H9 (cell line): ENCODE results near the gene ANKMY2. TPM values are rescaled to one million over a fixed set of nuclear protein-coding genes. Genes with fewer than 3 reads are reported as not detected.

ENCODE experiments used
- DNase-seq: peaks from one replicate; pipeline ENCODE4 v3.0.0-alpha.2; 2017
- H2AFZ ChIP-seq: one replicate; pipeline ENCODE4 v1.6.1; 2013; ENCODE audit warnings: mild to moderate bottlenecking, low read length, control low read depth, moderate library complexity
- H2AK5ac ChIP-seq: 2 replicates; pipeline ENCODE4 v1.6.1; 2013; ENCODE audit warnings: low read length, control low read depth, mixed read lengths; ENCODE audit not compliant: insufficient read length
- H2BK120ac ChIP-seq: one replicate; pipeline ENCODE4 v1.6.1; 2013; ENCODE audit warnings: low read depth, mild to moderate bottlenecking, low read length, control low read depth, inconsistent platforms; ENCODE audit not compliant: poor library complexity, severe bottlenecking
- H2BK12ac ChIP-seq: 2 replicates; pipeline ENCODE4 v1.6.1; 2013; ENCODE audit warnings: low read length, control low read depth, mixed read lengths, low read depth; ENCODE audit not compliant: insufficient read length
- H2BK15ac ChIP-seq: 2 replicates; pipeline ENCODE4 v1.6.1; 2013; ENCODE audit warnings: low read depth, low read length, control low read depth
- H2BK20ac ChIP-seq: one replicate; pipeline ENCODE4 v1.6.1; 2013; ENCODE audit warnings: low read depth, mild to moderate bottlenecking, low read length, control low read depth, inconsistent platforms; ENCODE audit not compliant: poor library complexity, severe bottlenecking
- H2BK5ac ChIP-seq: 2 replicates; pipeline ENCODE4 v1.6.1; 2013; ENCODE audit warnings: low read length, control low read depth, mixed read lengths; ENCODE audit not compliant: insufficient read length
- H3K14ac ChIP-seq: 2 replicates; pipeline ENCODE4 v1.6.1; 2013; ENCODE audit warnings: low read length, control low read depth; ENCODE audit not compliant: insufficient read depth
- H3K18ac ChIP-seq: 2 replicates; pipeline ENCODE4 v1.6.1; 2013; ENCODE audit warnings: low read depth, mild to moderate bottlenecking, mixed read lengths, low read length, control low read depth; ENCODE audit not compliant: insufficient read length
- H3K23ac ChIP-seq: 2 replicates; pipeline ENCODE4 v1.6.1; 2013; ENCODE audit warnings: low read length, control low read depth, mixed read lengths, low read depth; ENCODE audit not compliant: insufficient read length
- H3K23me2 ChIP-seq: 2 replicates; pipeline ENCODE4 v1.6.1; 2013; ENCODE audit warnings: low read depth, mild to moderate bottlenecking, mixed read lengths, low read length, control low read depth; ENCODE audit not compliant: insufficient read length, poor library complexity, severe bottlenecking
- H3K27ac ChIP-seq: 2 replicates; pipeline ENCODE4 v1.5.1; 2013; ENCODE audit warnings: low read length, control low read depth, mixed read lengths, low read depth; ENCODE audit not compliant: insufficient read length
- H3K27me3 ChIP-seq: 2 replicates; pipeline ENCODE4 v1.6.1; 2013; ENCODE audit warnings: low read length, control low read depth, inconsistent platforms; ENCODE audit not compliant: insufficient read depth
- H3K4ac ChIP-seq: 2 replicates; pipeline ENCODE4 v1.6.1; 2013; ENCODE audit warnings: low read depth, mild to moderate bottlenecking, control low read depth, inconsistent platforms, low read length, moderate library complexity
- H3K4me1 ChIP-seq: 2 replicates; pipeline ENCODE4 v1.6.1; 2013; ENCODE audit warnings: low read length, control low read depth, inconsistent platforms; ENCODE audit not compliant: insufficient read depth
- H3K4me2 ChIP-seq: 2 replicates; pipeline ENCODE4 v1.6.1; 2013; ENCODE audit warnings: low read length, control low read depth, mixed read lengths; ENCODE audit not compliant: insufficient read length, insufficient read depth
- H3K56ac ChIP-seq: 2 replicates; pipeline ENCODE4 v1.6.1; 2013; ENCODE audit warnings: low read depth, mild to moderate bottlenecking, mixed read lengths, low read length, control low read depth; ENCODE audit not compliant: insufficient read length
- H3K79me1 ChIP-seq: 2 replicates; pipeline ENCODE4 v1.6.1; 2013; ENCODE audit warnings: low read depth, mild to moderate bottlenecking, moderate library complexity, low read length, control low read depth, inconsistent platforms; ENCODE audit not compliant: insufficient read depth, poor library complexity, severe bottlenecking
- H3K79me2 ChIP-seq: 2 replicates; pipeline ENCODE4 v1.6.1; 2013; ENCODE audit warnings: low read length, control low read depth, inconsistent platforms; ENCODE audit not compliant: insufficient read depth
- H3K9ac ChIP-seq: 2 replicates; pipeline ENCODE4 v1.6.1; 2013; ENCODE audit warnings: low read length, control low read depth, mixed read lengths; ENCODE audit not compliant: insufficient read length; ENCODE audit errors: extremely low read depth
- H3K9me3 ChIP-seq: one replicate; pipeline ENCODE4 v1.6.1; 2013; ENCODE audit warnings: low read depth, low read length, inconsistent platforms; ENCODE audit not compliant: control insufficient read depth
- H3T11ph ChIP-seq: one replicate; pipeline ENCODE4 v1.6.1; 2013; ENCODE audit warnings: mild to moderate bottlenecking, low read length, control low read depth, inconsistent platforms
- H4K20me1 ChIP-seq: one replicate; pipeline ENCODE4 v1.6.1; 2013; ENCODE audit not compliant: control insufficient read depth, insufficient read length, insufficient read depth
- H4K5ac ChIP-seq: 2 replicates; pipeline ENCODE4 v1.6.1; 2013; ENCODE audit warnings: low read depth, mild to moderate bottlenecking, mixed read lengths, low read length, control low read depth; ENCODE audit not compliant: insufficient read length
- H4K8ac ChIP-seq: replicated peaks from 2 replicates; pipeline ENCODE4 v1.6.1; 2013; ENCODE audit warnings: low read length, control low read depth, mixed read lengths, low read depth; ENCODE audit not compliant: insufficient read length
- H4K91ac ChIP-seq: 2 replicates; pipeline ENCODE4 v1.6.1; 2013; ENCODE audit warnings: low read depth, mild to moderate bottlenecking, moderate library complexity, mixed read lengths, low read length, control low read depth; ENCODE audit not compliant: insufficient read length
- H3K27ac Mint-ChIP-seq, 3 experiments: 2 replicates in 2 of 3; 3 replicates in 1 of 3; pipeline ENCODE4 v1.8.0; 2020 to 2021; ENCODE audit warnings: mixed read lengths in 3 of 3, mild to moderate bottlenecking in 1 of 3, moderate library complexity in 1 of 3
- H3K27me3 Mint-ChIP-seq: 2 replicates; pipeline ENCODE4 v1.8.0; 2021; ENCODE audit warnings: low read depth, mild to moderate bottlenecking, moderate library complexity, mixed read lengths
- H3K36me3 Mint-ChIP-seq, 3 experiments: 2 replicates in 2 of 3; 3 replicates in 1 of 3; pipeline ENCODE4 v1.8.0; 2020 to 2021; ENCODE audit warnings: low read depth in 3 of 3, mixed read lengths in 3 of 3; ENCODE audit not compliant: insufficient read depth in 1 of 3
- H3K4me1 Mint-ChIP-seq, 2 experiments: 2 replicates each; pipeline ENCODE4 v1.8.0; 2020; ENCODE audit warnings: mixed read lengths in 2 of 2
- H3K4me3 Mint-ChIP-seq, 2 experiments: 2 replicates in 1 of 2; 3 replicates in 1 of 2; pipeline ENCODE4 v1.8.0; 2020 to 2021; ENCODE audit warnings: mild to moderate bottlenecking in 2 of 2, mixed read lengths in 2 of 2, moderate library complexity in 1 of 2
- H3K9me3 Mint-ChIP-seq, 2 experiments: 2 replicates in 1 of 2; 3 replicates in 1 of 2; pipeline ENCODE4 v1.8.0; 2020; ENCODE audit warnings: mild to moderate bottlenecking in 2 of 2, mixed read lengths in 2 of 2, moderate library complexity in 1 of 2
- WGBS: extraction: QIAGEN DNeasy Blood & Tissue Kit; methylation state at CpG from one replicate; pipeline ENCODE4 v1.1.7; 2013; ENCODE audit warnings: missing lambda C conversion rate, low lambda C conversion rate, mixed read lengths; ENCODE audit not compliant: insufficient read length; ENCODE audit errors: extremely low coverage; 5-methylcytosine and 5-hydroxymethylcytosine counted together
- total RNA-seq: library from RNA; stranded (reverse); gene quantifications from 2 replicates; pipeline ENCODE4 v1.2.1, GENCODE V29; 2021
- TF ChIP-seq, protein P1 (sequence below): fragments of 200-600 bp; sonication (generic); conservative IDR thresholded peaks from 3 replicates; pipeline ENCODE4 v1.8.0; 2021; ENCODE audit warnings: antibody characterized with exemption, mild to moderate bottlenecking

The ANKMY2 gene
- total RNA-seq, 1 experiment from 2014 or later = 12.7 TPM

GRCh38 chr7:16616122-16616521 lies 29.4 kb downstream of the ANKMY2 start:
- Histone ChIP-seq H2BK20ac (no peak overlapping the region), H3K23ac (no peak overlapping the region), H3K4me2 (no peak overlapping the region), H2BK12ac (no peak overlapping the region), H3K9ac (no peak overlapping the region), H3K9me3 (no peaks in the 10 kb centered on the region), H4K91ac (no peak overlapping the region), H3K18ac (no peak overlapping the region), H3K27ac (no peak overlapping the region), H2AFZ (no peak overlapping the region), H2BK5ac (no peak overlapping the region), H3K79me1 (no peaks in the 10 kb centered on the region), H3K56ac (no peak overlapping the region), H3K23me2 (no peaks in the 10 kb centered on the region), H4K20me1 (no peaks in the 10 kb centered on the region), H4K8ac (no peak overlapping the region), H3K14ac (no peak overlapping the region), H3K27me3 (no peaks in the 10 kb centered on the region), H3K4ac (no peak overlapping the region), H3K4me1 (no peaks in the 10 kb centered on the region; the same call in 1 of the 2 replicates), H2BK15ac (no peak overlapping the region), H3K79me2 (no peaks in the 10 kb centered on the region), H2AK5ac (no peak overlapping the region), H2BK120ac (no peak overlapping the region), H3T11ph (no peak overlapping the region), H4K5ac (no peak overlapping the region)
- Mint-ChIP-seq H3K36me3 (peaks cover 3 to 20% (median 8%) of the 10 kb centered on the region in 3 experiments; a peak in 5 of 7 replicates), H3K4me1 (peaks cover 14 to 18% of the 10 kb centered on the region in 2 experiments), H3K27ac (no peak overlapping the region), H3K4me3 (no peak overlapping the region), H3K27me3 (no peaks in the 10 kb centered on the region), H3K9me3 (no peaks in the 10 kb centered on the region; a peak in 1 of 5 replicates)
- no peak for DNase-seq
- TF ChIP-seq, protein P1, sequence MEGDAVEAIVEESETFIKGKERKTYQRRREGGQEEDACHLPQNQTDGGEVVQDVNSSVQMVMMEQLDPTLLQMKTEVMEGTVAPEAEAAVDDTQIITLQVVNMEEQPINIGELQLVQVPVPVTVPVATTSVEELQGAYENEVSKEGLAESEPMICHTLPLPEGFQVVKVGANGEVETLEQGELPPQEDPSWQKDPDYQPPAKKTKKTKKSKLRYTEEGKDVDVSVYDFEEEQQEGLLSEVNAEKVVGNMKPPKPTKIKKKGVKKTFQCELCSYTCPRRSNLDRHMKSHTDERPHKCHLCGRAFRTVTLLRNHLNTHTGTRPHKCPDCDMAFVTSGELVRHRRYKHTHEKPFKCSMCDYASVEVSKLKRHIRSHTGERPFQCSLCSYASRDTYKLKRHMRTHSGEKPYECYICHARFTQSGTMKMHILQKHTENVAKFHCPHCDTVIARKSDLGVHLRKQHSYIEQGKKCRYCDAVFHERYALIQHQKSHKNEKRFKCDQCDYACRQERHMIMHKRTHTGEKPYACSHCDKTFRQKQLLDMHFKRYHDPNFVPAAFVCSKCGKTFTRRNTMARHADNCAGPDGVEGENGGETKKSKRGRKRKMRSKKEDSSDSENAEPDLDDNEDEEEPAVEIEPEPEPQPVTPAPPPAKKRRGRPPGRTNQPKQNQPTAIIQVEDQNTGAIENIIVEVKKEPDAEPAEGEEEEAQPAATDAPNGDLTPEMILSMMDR = no peak
- WGBS = no CpG with 5 or more reads among the region's 4 CpGs
